H1 (cell line): Measurements from ENCODE around the gene TSC22D1. TPM values are rescaled to one million over a fixed set of nuclear protein-coding genes. Genes with fewer than 3 reads are reported as not detected.

Experiments used
- BCL11A ChIP-seq, 2 experiments: IDR thresholded peaks; one replicate each; pipeline ENCODE4 v1.6.1; 2011; ENCODE audit warnings: low read depth in 2 of 2, low read length in 2 of 2, mild to moderate bottlenecking in 2 of 2
- CBX5 ChIP-seq: fragments of 300-800, 300-1000 bp; sonication (generic); IDR thresholded peaks from 2 replicates; pipeline ENCODE4 v1.7.1; 2016; ENCODE audit warnings: antibody characterized with exemption, low read length, low read depth
- CHD2 ChIP-seq: IDR thresholded peaks from 2 replicates; pipeline ENCODE4 v1.6.1; 2012; ENCODE audit warnings: low read length, improper control_type of control experiment
- CREB1 ChIP-seq: IDR thresholded peaks from 2 replicates; pipeline ENCODE4 v1.6.1; 2012; ENCODE audit warnings: inconsistent platforms
- EGR1 ChIP-seq: IDR thresholded peaks from 2 replicates; pipeline ENCODE4 v1.6.1; 2011; ENCODE audit warnings: low read depth, low read length, borderline replicate concordance
- EP300 ChIP-seq, 2 experiments: IDR thresholded peaks; 1 replicate in 1 of 2; 2 replicates in 1 of 2; pipeline ENCODE4 v1.6.1; 2011 to 2012; ENCODE audit warnings: low read depth in 2 of 2, low read length in 2 of 2, mild to moderate bottlenecking in 2 of 2, borderline replicate concordance in 1 of 2, inconsistent platforms in 1 of 2, moderate library complexity in 1 of 2
- EZH2 ChIP-seq: fragments of 200-600 bp; sonication (generic); IDR thresholded peaks from 2 replicates; pipeline ENCODE4 v1.7.1; 2012; ENCODE audit warnings: low read depth, mild to moderate bottlenecking, moderate library complexity, low read length, inconsistent platforms; ENCODE audit not compliant: severe bottlenecking
- FOSL1 ChIP-seq: IDR thresholded peaks from 2 replicates; pipeline ENCODE4 v1.6.1; 2011; ENCODE audit warnings: mild to moderate bottlenecking, low read depth, low read length, moderate library complexity; ENCODE audit not compliant: insufficient read depth
- JUND ChIP-seq: IDR thresholded peaks from 2 replicates; pipeline ENCODE4 v1.6.1; 2011; ENCODE audit warnings: mild to moderate bottlenecking, improper control_type of control experiment, low read length
- KDM4A ChIP-seq: IDR thresholded peaks from one replicate; pipeline ENCODE4 v1.7.1; 2012; ENCODE audit warnings: low read depth, mild to moderate bottlenecking, moderate library complexity, low read length, inconsistent platforms; ENCODE audit not compliant: severe bottlenecking
- NRF1 ChIP-seq: IDR thresholded peaks from 2 replicates; pipeline ENCODE4 v1.6.1; 2011; ENCODE audit warnings: mild to moderate bottlenecking, low read depth, low read length, improper control_type of control experiment
- PHF8 ChIP-seq: fragments of 200-600 bp; sonication (generic); conservative IDR thresholded peaks from 2 replicates; pipeline ENCODE4 v1.7.1; 2012; ENCODE audit warnings: low read depth, mild to moderate bottlenecking, inconsistent platforms, low read length, moderate library complexity
- POLR2A ChIP-seq, 2 experiments: IDR thresholded peaks; 1 replicate in 1 of 2; 2 replicates in 1 of 2; pipeline ENCODE4 v1.6.1; 2011; ENCODE audit warnings: low read depth in 2 of 2, low read length in 2 of 2, mild to moderate bottlenecking in 2 of 2; ENCODE audit errors: control extremely low read depth in 1 of 2
- POLR2AphosphoS5 ChIP-seq: IDR thresholded peaks from 2 replicates; pipeline ENCODE4 v1.6.1; 2011; ENCODE audit warnings: low read depth, low read length
- POU5F1 ChIP-seq: IDR thresholded peaks from 2 replicates; pipeline ENCODE4 v1.6.1; 2011; ENCODE audit warnings: low read depth, mild to moderate bottlenecking, low read length, moderate library complexity
- RBBP5 ChIP-seq: IDR thresholded peaks from 2 replicates; pipeline ENCODE4 v1.7.1; 2012; ENCODE audit warnings: low read depth, mild to moderate bottlenecking, inconsistent platforms, low read length, moderate library complexity, borderline replicate concordance
- RXRA ChIP-seq: IDR thresholded peaks from 2 replicates; pipeline ENCODE4 v1.6.1; 2011; ENCODE audit warnings: low read depth, mild to moderate bottlenecking, low read length, moderate library complexity; ENCODE audit not compliant: insufficient read depth
- SIN3A ChIP-seq, 2 experiments: IDR thresholded peaks in 1 of 2; conservative IDR thresholded peaks in 1 of 2; 2 replicates each; pipeline ENCODE4 v1.6.1; 2011 to 2012; ENCODE audit warnings: low read length in 2 of 2, improper control_type of control experiment in 1 of 2, low read depth in 1 of 2, mild to moderate bottlenecking in 1 of 2
- TAF1 ChIP-seq: IDR thresholded peaks from 2 replicates; pipeline ENCODE4 v1.6.1; 2011; ENCODE audit warnings: mild to moderate bottlenecking, low read depth, low read length
- TAF7 ChIP-seq: optimal IDR thresholded peaks from 2 replicates; pipeline ENCODE3; 2011; ENCODE audit warnings: low read depth, mild to moderate bottlenecking, inconsistent platforms, low read length, moderate library complexity, borderline replicate concordance
- TBP ChIP-seq: IDR thresholded peaks from 2 replicates; pipeline ENCODE4 v1.6.1; 2011; ENCODE audit warnings: low read depth, low read length, improper control_type of control experiment
- ZNF274 ChIP-seq: IDR thresholded peaks from 2 replicates; pipeline ENCODE4 v1.7.0; 2012; ENCODE audit warnings: low read length, borderline replicate concordance; ENCODE audit errors: extremely low read depth
- polyA plus RNA-seq, 7 experiments: library from polyadenylated mRNA; depleted of rRNA in 3 of 7; stranded (reverse) in 5 of 7; unstranded in 2 of 7; fragments of >200 nt in 5 of 7; fragments of 200-250 nt in 2 of 7; gene quantifications; 1 replicate in 5 of 7; 2 replicates in 1 of 7; 4 replicates in 1 of 7; pipeline versions ENCODE4 v1.2.1 to v1.2.3, GENCODE V29; 2011 to 2013; ENCODE audit warnings: missing spikeins in 2 of 7, mixed read lengths in 2 of 7
- total RNA-seq: library from RNA; stranded (reverse); fragmentation: NEBNext Ultra II Directional; extraction: Animal tissue kit (Norgen Biotek cat#: 25700); gene quantifications from 2 replicates; pipeline ENCODE4 v1.2.1, GENCODE V29; 2021
- TF ChIP-seq, protein P1 (sequence below): IDR thresholded peaks from 2 replicates; pipeline ENCODE4 v1.6.1; 2012; ENCODE audit warnings: inconsistent platforms

The TSC22D1 gene
- total and polyA plus RNA-seq, 2 of the 8 experiments (the other 6 are each of a cell fraction or from before 2014, with no cell fraction given) = 52.6 to 80.9 TPM

DNA sequence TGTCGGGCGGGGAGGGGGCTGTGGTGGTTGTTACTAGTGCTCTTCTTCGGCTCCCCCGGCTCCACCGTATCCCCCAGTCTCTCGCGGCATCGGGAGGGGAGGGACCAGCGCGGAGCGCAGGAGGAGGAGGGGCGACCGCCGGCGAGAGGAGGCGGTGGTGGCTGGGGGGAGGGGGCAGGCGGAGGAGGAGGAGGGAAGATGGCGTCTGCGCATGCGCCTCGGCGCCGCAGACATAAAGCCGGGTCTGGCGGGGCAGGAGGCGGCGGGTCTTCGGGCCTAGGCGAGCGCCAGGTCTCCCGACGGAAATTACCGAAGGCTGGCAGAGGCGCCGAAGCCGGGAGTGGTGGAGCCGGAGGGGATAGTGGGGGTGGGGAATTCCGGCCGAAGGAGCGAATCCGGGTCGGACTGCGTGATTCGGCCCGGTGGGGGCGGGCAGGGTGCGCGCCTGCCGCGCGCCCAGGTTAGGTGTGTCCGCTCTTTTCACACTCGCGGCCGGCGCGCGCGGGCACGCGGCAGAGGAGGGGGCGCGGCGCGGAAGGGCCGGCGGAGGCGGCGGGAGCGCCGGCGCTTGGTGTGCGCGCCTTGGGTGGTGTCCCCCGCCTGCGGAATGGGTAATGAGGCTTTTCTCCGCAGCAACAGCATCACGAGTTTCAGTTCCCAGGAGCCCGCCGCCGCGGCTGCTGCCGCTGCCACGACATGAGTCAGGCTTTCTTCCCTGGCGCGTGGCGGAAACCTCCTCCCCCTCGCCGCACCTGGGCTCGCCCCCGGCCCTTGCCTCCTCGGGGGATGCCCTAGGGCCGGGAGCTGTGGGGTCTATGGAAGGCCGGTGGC lies 1.3 kb upstream of the TSC22D1 start (continued):
- TF ChIP-seq RBBP5 = peak; percentile 51; the same call in 1 of the 2 replicates
- 0 out of 2 replicates have a peak, but pooled peaks have one; percentile 34 for TF ChIP-seq EGR1
- TF ChIP-seq KDM4A = peak; percentile 35
- peak; percentile 66 for TF ChIP-seq NRF1
- TF ChIP-seq FOSL1 = no peak
- no peak for TF ChIP-seq POU5F1
- peak; percentile 74 for TF ChIP-seq TAF7
- TF ChIP-seq RXRA = no peak
- TF ChIP-seq EZH2 = no peak
- peak; percentile 67 for TF ChIP-seq CHD2
- peak; percentile 83 for TF ChIP-seq TBP
- peak; percentile 83 to 96 for TF ChIP-seq POLR2A (IDR thresholded peaks at IDR 0.05; ENCODE audit: control extremely low read depth in 1 of 2, low read depth in 2 of 2, low read length in 2 of 2)
- TF ChIP-seq TAF1 = peak; percentile 94
- no peak for TF ChIP-seq CBX5
- TF ChIP-seq, protein P1, sequence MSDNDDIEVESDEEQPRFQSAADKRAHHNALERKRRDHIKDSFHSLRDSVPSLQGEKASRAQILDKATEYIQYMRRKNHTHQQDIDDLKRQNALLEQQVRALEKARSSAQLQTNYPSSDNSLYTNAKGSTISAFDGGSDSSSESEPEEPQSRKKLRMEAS = peak; percentile 1; the same call in 1 of the 2 replicates
- no peak for TF ChIP-seq BCL11A (IDR thresholded peaks at IDR 0.05; ENCODE audit: low read depth in 2 of 2, low read length in 2 of 2)
- TF ChIP-seq POLR2AphosphoS5 = peak; percentile 87
- TF ChIP-seq SIN3A (conservative IDR thresholded peaks at IDR 0.05 in 1 of 2, IDR thresholded peaks at IDR 0.05 in 1 of 2; ENCODE audit: low read depth in 1 of 2, low read length in 2 of 2) = 0 out of 4 replicates have a peak, but pooled peaks have one; percentile 3 to 21
- TF ChIP-seq CREB1 = peak; percentile 33; the same call in 1 of the 2 replicates
- no peak for TF ChIP-seq ZNF274
- peak; percentile 78; the same call in 1 of the 2 replicates for TF ChIP-seq PHF8
- 0 out of 2 replicates have a peak, but pooled peaks have one; percentile 25 for TF ChIP-seq JUND
- TF ChIP-seq EP300 (IDR thresholded peaks at IDR 0.05; ENCODE audit: borderline replicate concordance in 1 of 2, low read depth in 2 of 2, low read length in 2 of 2) = peak in 1 of 2 experiments; percentile 51; a peak in 1 of 3 replicates
